ENCODE data around the gene CACNG6.
A peak's percentile ranks its signal among the peaks of the same experiment; 100 is the strongest.
"Not testable (repeated sequence)": the region's sequence is repeated elsewhere in the genome, so short reads cannot be mapped to it uniquely, and the experiment has no call there.

CACNG6 gene

GRCh38 chr19:54023191-54023590, 31.8 kb downstream of the CACNG6 start:
- H3K4me3 ChIP-seq (ENCODE audit: extremely low read depth, insufficient read depth, low read length, poor library complexity, severe bottlenecking), result no peak overlapping the region
- H3K36me3 ChIP-seq (ENCODE audit: control insufficient read depth, insufficient read depth, low read length), result no peaks in the 10 kb centered on the region
- H3K27ac ChIP-seq (ENCODE audit: low read depth, low read length, severe bottlenecking), result no peak overlapping the region
- H3K4me1 ChIP-seq (ENCODE audit: control insufficient read depth, insufficient read depth, low read length, poor library complexity, severe bottlenecking), result peaks cover 7% of the 10 kb centered on the region
- 100% methylated on average over 1 of the region's 3 CpGs; no CpG with 5 or more reads in 1 of the 2 experiments for WGBS, 2 experiments (ENCODE audit: insufficient coverage in 2 of 2)
- H3K9me3 ChIP-seq (ENCODE audit: control insufficient read depth, low read length), result peaks cover under 1% of the 10 kb centered on the region

GRCh38 chr19:54024660-54025059, 33.2 kb downstream of the CACNG6 start:
- WGBS, 2 experiments (ENCODE audit: insufficient coverage in 2 of 2), result 92 to 95% methylated on average over 8 to 9 of the region's 9 CpGs
- H3K27ac ChIP-seq (ENCODE audit: low read depth, low read length, severe bottlenecking), result no peak overlapping the region
- peaks cover 7% of the 10 kb centered on the region for H3K4me1 ChIP-seq (ENCODE audit: control insufficient read depth, insufficient read depth, low read length, poor library complexity, severe bottlenecking)
- H3K4me3 ChIP-seq (ENCODE audit: extremely low read depth, insufficient read depth, low read length, poor library complexity, severe bottlenecking), result no peak overlapping the region
- H3K36me3 ChIP-seq (ENCODE audit: control insufficient read depth, insufficient read depth, low read length), result no peaks in the 10 kb centered on the region
- no peaks in the 10 kb centered on the region for H3K9me3 ChIP-seq (ENCODE audit: control insufficient read depth, low read length)

- H3K9me3 ChIP-seq (ENCODE audit: control insufficient read depth, low read length), result no peaks in the 10 kb centered on the region
- WGBS, 2 experiments (ENCODE audit: insufficient coverage in 2 of 2), result 85 to 100% methylated on average over 4 to 5 of the region's 7 CpGs
These were observed 35.2 kb downstream of the CACNG6 start for GRCh38 chr19:54026656-54027055.

GRCh38 chr19:54029301-54029700, 37.9 kb downstream of the CACNG6 start:
- no peaks in the 10 kb centered on the region for H3K9me3 ChIP-seq (ENCODE audit: control insufficient read depth, low read length)
- no peak overlapping the region for H3K27ac ChIP-seq (ENCODE audit: low read depth, low read length, severe bottlenecking)
- H3K36me3 ChIP-seq (ENCODE audit: control insufficient read depth, insufficient read depth, low read length), result no peaks in the 10 kb centered on the region
- 82 to 100% methylated on average over 2 of the region's 3 CpGs for WGBS, 2 experiments (ENCODE audit: insufficient coverage in 2 of 2)
- peaks cover 3% of the 10 kb centered on the region for H3K4me1 ChIP-seq (ENCODE audit: control insufficient read depth, insufficient read depth, low read length, poor library complexity, severe bottlenecking)
- no peak overlapping the region for H3K4me3 ChIP-seq (ENCODE audit: extremely low read depth, insufficient read depth, low read length, poor library complexity, severe bottlenecking)

More at GRCh38 chr19:54026656-54027055, 35.2 kb downstream of the CACNG6 start:
- Histone ChIP-seq H3K36me3 (ENCODE audit: control insufficient read depth, insufficient read depth, low read length) (no peaks in the 10 kb centered on the region), H3K27ac (ENCODE audit: low read depth, low read length, severe bottlenecking) (no peak overlapping the region), H3K4me1 (ENCODE audit: control insufficient read depth, insufficient read depth, low read length, poor library complexity, severe bottlenecking) (peaks cover 7% of the 10 kb centered on the region), H3K4me3 (ENCODE audit: extremely low read depth, insufficient read depth, low read length, poor library complexity, severe bottlenecking) (no peak overlapping the region)

GRCh38 chr19:54029930-54030490, 38.6 kb downstream of the CACNG6 start:
- H3K4me3 ChIP-seq (ENCODE audit: extremely low read depth, insufficient read depth, low read length, poor library complexity, severe bottlenecking), result no peak overlapping the region
- H3K27ac ChIP-seq (ENCODE audit: low read depth, low read length, severe bottlenecking), result no peak overlapping the region
- H3K4me1 ChIP-seq (ENCODE audit: control insufficient read depth, insufficient read depth, low read length, poor library complexity, severe bottlenecking), result peaks cover 7% of the 10 kb centered on the region
- H3K36me3 ChIP-seq (ENCODE audit: control insufficient read depth, insufficient read depth, low read length), result no peaks in the 10 kb centered on the region
- 56 to 64% methylated on average over 6 to 8 of the region's 9 CpGs for WGBS, 2 experiments (ENCODE audit: insufficient coverage in 2 of 2)
- no peaks in the 10 kb centered on the region for H3K9me3 ChIP-seq (ENCODE audit: control insufficient read depth, low read length)

- Histone ChIP-seq H3K9me3 (ENCODE audit: control insufficient read depth, low read length) (no peaks in the 10 kb centered on the region), H3K4me1 (ENCODE audit: control insufficient read depth, insufficient read depth, low read length, poor library complexity, severe bottlenecking) (peaks cover 13% of the 10 kb centered on the region), H3K4me3 (ENCODE audit: extremely low read depth, insufficient read depth, low read length, poor library complexity, severe bottlenecking) (no peak overlapping the region), H3K36me3 (ENCODE audit: control insufficient read depth, insufficient read depth, low read length) (no peaks in the 10 kb centered on the region), H3K27ac (ENCODE audit: low read depth, low read length, severe bottlenecking) (no peak overlapping the region)
- 56 to 73% methylated on average over 9 to 12 of the region's 13 CpGs for WGBS, 2 experiments (ENCODE audit: insufficient coverage in 2 of 2)
These were observed 39.6 kb downstream of the CACNG6 start for GRCh38 chr19:54030895-54031586.

GRCh38 chr19:54035215-54036178, 44.1 kb downstream of the CACNG6 start:
- H3K27ac ChIP-seq (ENCODE audit: low read depth, low read length, severe bottlenecking), result peak overlapping the region; percentile 85
- no peaks in the 10 kb centered on the region for H3K9me3 ChIP-seq (ENCODE audit: control insufficient read depth, low read length)
- H3K4me3 ChIP-seq (ENCODE audit: extremely low read depth, insufficient read depth, low read length, poor library complexity, severe bottlenecking), result no peak overlapping the region
- no peaks in the 10 kb centered on the region for H3K36me3 ChIP-seq (ENCODE audit: control insufficient read depth, insufficient read depth, low read length)
- peaks cover 13% of the 10 kb centered on the region for H3K4me1 ChIP-seq (ENCODE audit: control insufficient read depth, insufficient read depth, low read length, poor library complexity, severe bottlenecking)
- WGBS, 2 experiments (ENCODE audit: insufficient coverage in 2 of 2), result 0% methylated on average over 2 of the region's 4 CpGs; no CpG with 5 or more reads in 1 of the 2 experiments

GRCh38 chr19:54036542-54036941, 45.1 kb downstream of the CACNG6 start:
- not testable (repeated sequence) for H3K36me3 ChIP-seq (ENCODE audit: control insufficient read depth, insufficient read depth, low read length); H3K27ac ChIP-seq (ENCODE audit: low read depth, low read length, severe bottlenecking); H3K4me3 ChIP-seq (ENCODE audit: extremely low read depth, insufficient read depth, low read length, poor library complexity, severe bottlenecking); H3K9me3 ChIP-seq (ENCODE audit: control insufficient read depth, low read length)
- 89 to 90% methylated on average over 3 to 4 of the region's 5 CpGs for WGBS, 2 experiments (ENCODE audit: insufficient coverage in 2 of 2)
- H3K4me1 ChIP-seq (ENCODE audit: control insufficient read depth, insufficient read depth, low read length, poor library complexity, severe bottlenecking), result peaks cover 13% of the 10 kb centered on the region

- WGBS, 2 experiments (ENCODE audit: insufficient coverage in 2 of 2), result 92 to 96% methylated on average over 2 to 3 of the region's 4 CpGs
- H3K4me3 ChIP-seq (ENCODE audit: extremely low read depth, insufficient read depth, low read length, poor library complexity, severe bottlenecking), result no peak overlapping the region
- no peaks in the 10 kb centered on the region for H3K36me3 ChIP-seq (ENCODE audit: control insufficient read depth, insufficient read depth, low read length)
- H3K27ac ChIP-seq (ENCODE audit: low read depth, low read length, severe bottlenecking), result no peak overlapping the region
- no peaks in the 10 kb centered on the region for H3K9me3 ChIP-seq (ENCODE audit: control insufficient read depth, low read length)
- peaks cover 11% of the 10 kb centered on the region for H3K4me1 ChIP-seq (ENCODE audit: control insufficient read depth, insufficient read depth, low read length, poor library complexity, severe bottlenecking)
These were observed 48.6 kb downstream of the CACNG6 start for GRCh38 chr19:54040003-54040402.

- Histone ChIP-seq H3K4me3 (ENCODE audit: extremely low read depth, insufficient read depth, low read length, poor library complexity, severe bottlenecking) (no peak overlapping the region), H3K36me3 (ENCODE audit: control insufficient read depth, insufficient read depth, low read length) (no peaks in the 10 kb centered on the region), H3K9me3 (ENCODE audit: control insufficient read depth, low read length) (no peaks in the 10 kb centered on the region), H3K4me1 (ENCODE audit: control insufficient read depth, insufficient read depth, low read length, poor library complexity, severe bottlenecking) (peaks cover 5% of the 10 kb centered on the region), H3K27ac (ENCODE audit: low read depth, low read length, severe bottlenecking) (peak overlapping the region; percentile 41)
- WGBS, 2 experiments (ENCODE audit: insufficient coverage in 2 of 2), result 72 to 74% methylated on average over 4 to 7 of the region's 9 CpGs
These were observed 50.7 kb downstream of the CACNG6 start for GRCh38 chr19:54041969-54042606.

All from mesodermal cell (in vitro differentiated cells).